Sigmoid colon (tissue), 7 donors: Measurements from ENCODE around the gene GGT6. TPM values are rescaled to one million over a fixed set of nuclear protein-coding genes. Genes with fewer than 3 reads are reported as not detected.

ENCODE experiments used
- DNase-seq: peaks from one replicate; pipeline ENCODE4 v3.0.0-alpha.2; 2019
- H3K27ac ChIP-seq, 4 donors: fragments of 200-600 bp; sonication (generic); one replicate each; pipeline ENCODE4 v1.5.1; 2016 to 2019; ENCODE audit warnings: mild to moderate bottlenecking in 1 of 4
- H3K27me3 ChIP-seq, 3 donors: fragments of 200-600 bp; sonication (generic); one replicate each; pipeline ENCODE4 v1.5.1; 2019; ENCODE audit warnings: mild to moderate bottlenecking in 1 of 3
- H3K36me3 ChIP-seq, 4 donors: fragments of 200-600 bp; sonication (generic); one replicate each; pipeline ENCODE4 v1.5.1; 2016 to 2019
- H3K4me1 ChIP-seq, 4 donors: fragments of 200-600 bp; sonication (generic); one replicate each; pipeline ENCODE4 v1.5.1; 2017 to 2019
- H3K4me3 ChIP-seq, 4 donors: fragments of 200-600 bp; sonication (generic); one replicate each; pipeline ENCODE4 v1.5.1; 2017 to 2019; ENCODE audit warnings: mild to moderate bottlenecking in 2 of 4, moderate library complexity in 1 of 4
- H3K9me3 ChIP-seq, 4 donors: fragments of 200-600 bp in 3 of 4; sonication (generic) in 3 of 4; one replicate each; pipeline versions ENCODE4 v1.5.1 to v1.6.1; 2013 to 2019
- CTCF ChIP-seq, 4 experiments: fragments of 450-650 bp in 3 of 4; fragments of 200-600 bp in 1 of 4; IDR thresholded peaks; one replicate each; pipeline ENCODE4 v1.5.1; 2016 to 2019; ENCODE audit warnings: antibody characterized with exemption in 4 of 4, mild to moderate bottlenecking in 3 of 4, moderate library complexity in 2 of 4
- EP300 ChIP-seq, 4 donors: sonication (generic); formaldehyde crosslinking; IDR thresholded peaks; one replicate each; pipeline ENCODE4 v1.6.1; 2017; ENCODE audit warnings: antibody characterized with exemption in 4 of 4
- POLR2A ChIP-seq, 2 donors: fragments of 450-650 bp; IDR thresholded peaks; one replicate each; pipeline ENCODE4 v1.6.1; 2016; ENCODE audit warnings: antibody characterized with exemption in 2 of 2, mild to moderate bottlenecking in 2 of 2, moderate library complexity in 2 of 2
- POLR2AphosphoS5 ChIP-seq, 4 donors: sonication (generic); formaldehyde crosslinking; IDR thresholded peaks; one replicate each; pipeline ENCODE4 v1.6.1; 2017; ENCODE audit warnings: antibody characterized with exemption in 4 of 4
- WGBS, 2 donors: extraction: QIAGEN DNeasy Blood & Tissue Kit; methylation state at CpG; one replicate each; pipeline ENCODE4 v1.1.7; 2013; 5-methylcytosine and 5-hydroxymethylcytosine counted together
- intact Hi-C: fragments of 100-400 bp; cut with DNase I; formaldehyde crosslinking; loops from one replicate; pipeline ENCODE4 v1.15.1; 2023
- polyA plus RNA-seq, 3 donors: library from polyadenylated mRNA; stranded (reverse); fragments of 200-250 nt; gene quantifications; one replicate each; pipeline ENCODE4 v1.2.3, GENCODE V29; 2013
- total RNA-seq, 4 donors: library from RNA; depleted of rRNA; stranded (reverse); fragments of >200 nt; gene quantifications; one replicate each; pipeline ENCODE4 v1.1.0, GENCODE V29; 2016
- donor health status: healthy with polysubstance abuse.
- donor health status: Bipolar disorder and iron deficiency.
- donor health status: healthy.

Gene GGT6
- total and polyA plus RNA-seq, 7 donors: 0.71 to 94.4 (median 22.2) TPM; not detected in 2

- no peak for TF ChIP-seq CTCF (IDR thresholded peaks at IDR 0.05)
- no peak for TF ChIP-seq POLR2AphosphoS5 (IDR thresholded peaks at IDR 0.05)
- TF ChIP-seq EP300 (IDR thresholded peaks at IDR 0.05): no peak
- TF ChIP-seq POLR2A (IDR thresholded peaks at IDR 0.05): no peak
- peaks cover 0 to 8% (median 0%) of the 10 kb centered on the region in 4 donors for H3K4me1 ChIP-seq
- 70 to 88% methylated on average over 13 of the region's 13 CpGs for WGBS, 2 donors
- no peak for DNase-seq
- peak overlapping the region in 1 of 4 donors; percentile 60 for H3K27ac ChIP-seq
- H3K4me3 ChIP-seq: no peak overlapping the region
- intact Hi-C loops: no loop called here
- H3K9me3 ChIP-seq: no peaks in the 10 kb centered on the region
- no peaks in the 10 kb centered on the region for H3K36me3 ChIP-seq
- H3K27me3 ChIP-seq: peaks cover 0 to 6% (median 0%) of the 10 kb centered on the region in 3 donors
Observed at GRCh38 chr17:4529533-4530152, 30.7 kb downstream of the GGT6 start.

- Histone ChIP-seq H3K27me3 (no peaks in the 10 kb centered on the region), H3K4me3 (no peak overlapping the region), H3K36me3 (no peaks in the 10 kb centered on the region), H3K4me1 (no peaks in the 10 kb centered on the region), H3K27ac (no peak overlapping the region), H3K9me3 (no peaks in the 10 kb centered on the region)
- no peak for TF ChIP-seq EP300 (IDR thresholded peaks at IDR 0.05)
- no peak for TF ChIP-seq POLR2A (IDR thresholded peaks at IDR 0.05)
- TF ChIP-seq CTCF (IDR thresholded peaks at IDR 0.05): no peak
- no peak for TF ChIP-seq POLR2AphosphoS5 (IDR thresholded peaks at IDR 0.05)
- DNase-seq: no peak
- WGBS, 2 donors: 69 to 76% methylated on average over 12 of the region's 12 CpGs
- intact Hi-C loops: no loop called here
Observed at GRCh38 chr17:4527566-4528125, 32.7 kb downstream of the GGT6 start.

- WGBS, 2 donors: 79% methylated on average over 1 of the region's 1 CpG
- H3K4me1 ChIP-seq: no peaks in the 10 kb centered on the region
Observed at GRCh38 chr17:4527134-4527533, 33.2 kb downstream of the GGT6 start.

GRCh38 chr17:4525691-4526397, 34.5 kb downstream of the GGT6 start:
- peaks cover 0 to 9% (median 4%) of the 10 kb centered on the region in 4 donors for H3K4me1 ChIP-seq

More at GRCh38 chr17:4527134-4527533, 33.2 kb downstream of the GGT6 start:
- Histone ChIP-seq H3K27ac (no peak overlapping the region), H3K27me3 (no peaks in the 10 kb centered on the region), H3K36me3 (no peaks in the 10 kb centered on the region), H3K4me3 (no peak overlapping the region), H3K9me3 (no peaks in the 10 kb centered on the region)
- intact Hi-C loops: no loop called here
- no peak for DNase-seq
- TF ChIP-seq POLR2AphosphoS5 (IDR thresholded peaks at IDR 0.05): no peak
- no peak for TF ChIP-seq POLR2A (IDR thresholded peaks at IDR 0.05)
- no peak for TF ChIP-seq EP300 (IDR thresholded peaks at IDR 0.05)
- no peak for TF ChIP-seq CTCF (IDR thresholded peaks at IDR 0.05)

More at GRCh38 chr17:4525691-4526397, 34.5 kb downstream of the GGT6 start:
- no peak for TF ChIP-seq CTCF (IDR thresholded peaks at IDR 0.05)
- no peak for TF ChIP-seq EP300 (IDR thresholded peaks at IDR 0.05)
- TF ChIP-seq POLR2AphosphoS5 (IDR thresholded peaks at IDR 0.05): no peak
- no peak for TF ChIP-seq POLR2A (IDR thresholded peaks at IDR 0.05)
- Histone ChIP-seq H3K9me3 (no peaks in the 10 kb centered on the region), H3K36me3 (no peaks in the 10 kb centered on the region), H3K27me3 (no peaks in the 10 kb centered on the region), H3K4me3 (no peak overlapping the region), H3K27ac (no peak overlapping the region)
- 87 to 89% methylated on average over 11 of the region's 11 CpGs for WGBS, 2 donors
- no peak for DNase-seq
- intact Hi-C loops: no loop called here
